ENCODE data around the gene ASB18.

ASB18 gene

GRCh38 chr2:236162031-236162845 lies 102.0 kb downstream of the ASB18 start:
- Histone ChIP-seq H3K4me3 (ENCODE audit: low read depth, low read length) (no peak overlapping the region), H3K27me3 (ENCODE audit: insufficient read depth, low read length) (peaks cover 100% of the 10 kb centered on the region), H2AFZ (ENCODE audit: low read length, unreplicated experiment) (no peak overlapping the region), H3K4me1 (ENCODE audit: control insufficient read depth, insufficient read depth, low read length, unreplicated experiment) (peaks cover 5% of the 10 kb centered on the region), H3K79me2 (ENCODE audit: control insufficient read depth, insufficient read depth, low read length, unreplicated experiment) (no peaks in the 10 kb centered on the region), H3K36me3 (ENCODE audit: insufficient read depth, low read length) (no peaks in the 10 kb centered on the region), H3K27ac (ENCODE audit: low read depth, low read length) (no peak overlapping the region)

GRCh38 chr2:236161531-236161930 lies 102.7 kb downstream of the ASB18 start:
- Histone ChIP-seq H3K79me2 (ENCODE audit: control insufficient read depth, insufficient read depth, low read length, unreplicated experiment) (no peaks in the 10 kb centered on the region), H3K4me3 (ENCODE audit: low read depth, low read length) (no peak overlapping the region), H2AFZ (ENCODE audit: low read length, unreplicated experiment) (no peak overlapping the region), H3K27me3 (ENCODE audit: insufficient read depth, low read length) (peaks cover 100% of the 10 kb centered on the region), H3K36me3 (ENCODE audit: insufficient read depth, low read length) (no peaks in the 10 kb centered on the region), H3K27ac (ENCODE audit: low read depth, low read length) (no peak overlapping the region), H3K4me1 (ENCODE audit: control insufficient read depth, insufficient read depth, low read length, unreplicated experiment) (peaks cover 5% of the 10 kb centered on the region)

GRCh38 chr2:236161082-236161462 lies 103.1 kb downstream of the ASB18 start:
- peaks cover 5% of the 10 kb centered on the region for H3K4me1 ChIP-seq (ENCODE audit: control insufficient read depth, insufficient read depth, low read length, unreplicated experiment)

GRCh38 chr2:236160366-236161081 lies 103.7 kb downstream of the ASB18 start:
- Histone ChIP-seq H3K27ac (ENCODE audit: low read depth, low read length) (no peak overlapping the region), H2AFZ (ENCODE audit: low read length, unreplicated experiment) (no peak overlapping the region), H3K36me3 (ENCODE audit: insufficient read depth, low read length) (no peaks in the 10 kb centered on the region), H3K27me3 (ENCODE audit: insufficient read depth, low read length) (peaks cover 92% of the 10 kb centered on the region), H3K4me3 (ENCODE audit: low read depth, low read length) (no peak overlapping the region), H3K79me2 (ENCODE audit: control insufficient read depth, insufficient read depth, low read length, unreplicated experiment) (no peaks in the 10 kb centered on the region), H3K4me1 (ENCODE audit: control insufficient read depth, insufficient read depth, low read length, unreplicated experiment) (peaks cover 5% of the 10 kb centered on the region)

More at GRCh38 chr2:236161082-236161462, 103.1 kb downstream of the ASB18 start:
- H2AFZ ChIP-seq (ENCODE audit: low read length, unreplicated experiment): no peak overlapping the region
- H3K79me2 ChIP-seq (ENCODE audit: control insufficient read depth, insufficient read depth, low read length, unreplicated experiment): no peaks in the 10 kb centered on the region
- H3K4me3 ChIP-seq (ENCODE audit: low read depth, low read length): no peak overlapping the region
- no peaks in the 10 kb centered on the region for H3K36me3 ChIP-seq (ENCODE audit: insufficient read depth, low read length)
- peaks cover 96% of the 10 kb centered on the region for H3K27me3 ChIP-seq (ENCODE audit: insufficient read depth, low read length)
- H3K27ac ChIP-seq (ENCODE audit: low read depth, low read length): no peak overlapping the region

GRCh38 chr2:236159778-236160170 lies 104.4 kb downstream of the ASB18 start:
- peaks cover 92% of the 10 kb centered on the region for H3K27me3 ChIP-seq (ENCODE audit: insufficient read depth, low read length)
- no peaks in the 10 kb centered on the region for H3K79me2 ChIP-seq (ENCODE audit: control insufficient read depth, insufficient read depth, low read length, unreplicated experiment)
- no peak overlapping the region for H3K4me3 ChIP-seq (ENCODE audit: low read depth, low read length)
- H3K36me3 ChIP-seq (ENCODE audit: insufficient read depth, low read length): no peaks in the 10 kb centered on the region
- no peak overlapping the region for H3K27ac ChIP-seq (ENCODE audit: low read depth, low read length)
- no peak overlapping the region for H2AFZ ChIP-seq (ENCODE audit: low read length, unreplicated experiment)
- H3K4me1 ChIP-seq (ENCODE audit: control insufficient read depth, insufficient read depth, low read length, unreplicated experiment): peaks cover 5% of the 10 kb centered on the region

- H3K4me1 ChIP-seq (ENCODE audit: control insufficient read depth, insufficient read depth, low read length, unreplicated experiment): peaks cover under 1% of the 10 kb centered on the region
- H3K27me3 ChIP-seq (ENCODE audit: insufficient read depth, low read length): peaks cover 92% of the 10 kb centered on the region
- H3K4me3 ChIP-seq (ENCODE audit: low read depth, low read length): no peak overlapping the region
- no peak overlapping the region for H3K27ac ChIP-seq (ENCODE audit: low read depth, low read length)
- no peaks in the 10 kb centered on the region for H3K79me2 ChIP-seq (ENCODE audit: control insufficient read depth, insufficient read depth, low read length, unreplicated experiment)
- H2AFZ ChIP-seq (ENCODE audit: low read length, unreplicated experiment): no peak overlapping the region
- no peaks in the 10 kb centered on the region for H3K36me3 ChIP-seq (ENCODE audit: insufficient read depth, low read length)
These were observed 105.0 kb downstream of the ASB18 start for GRCh38 chr2:236158969-236159777.

GRCh38 chr2:236157815-236158498 lies 106.2 kb downstream of the ASB18 start:
- Histone ChIP-seq H3K27me3 (ENCODE audit: insufficient read depth, low read length) (peaks cover 82% of the 10 kb centered on the region), H2AFZ (ENCODE audit: low read length, unreplicated experiment) (no peak overlapping the region), H3K79me2 (ENCODE audit: control insufficient read depth, insufficient read depth, low read length, unreplicated experiment) (no peaks in the 10 kb centered on the region), H3K36me3 (ENCODE audit: insufficient read depth, low read length) (no peaks in the 10 kb centered on the region), H3K4me1 (ENCODE audit: control insufficient read depth, insufficient read depth, low read length, unreplicated experiment) (no peaks in the 10 kb centered on the region), H3K4me3 (ENCODE audit: low read depth, low read length) (no peak overlapping the region), H3K27ac (ENCODE audit: low read depth, low read length) (no peak overlapping the region)

GRCh38 chr2:236157366-236157765 lies 106.8 kb downstream of the ASB18 start:
- Histone ChIP-seq H2AFZ (ENCODE audit: low read length, unreplicated experiment) (no peak overlapping the region), H3K27ac (ENCODE audit: low read depth, low read length) (no peak overlapping the region), H3K27me3 (ENCODE audit: insufficient read depth, low read length) (peaks cover 76% of the 10 kb centered on the region)

GRCh38 chr2:236156860-236157194 lies 107.4 kb downstream of the ASB18 start:
- Histone ChIP-seq H2AFZ (ENCODE audit: low read length, unreplicated experiment) (no peak overlapping the region), H3K4me3 (ENCODE audit: low read depth, low read length) (no peak overlapping the region), H3K36me3 (ENCODE audit: insufficient read depth, low read length) (no peaks in the 10 kb centered on the region), H3K27ac (ENCODE audit: low read depth, low read length) (no peak overlapping the region), H3K27me3 (ENCODE audit: insufficient read depth, low read length) (peaks cover 70% of the 10 kb centered on the region), H3K4me1 (ENCODE audit: control insufficient read depth, insufficient read depth, low read length, unreplicated experiment) (no peaks in the 10 kb centered on the region), H3K79me2 (ENCODE audit: control insufficient read depth, insufficient read depth, low read length, unreplicated experiment) (no peaks in the 10 kb centered on the region)

More at GRCh38 chr2:236157366-236157765, 106.8 kb downstream of the ASB18 start:
- Histone ChIP-seq H3K4me3 (ENCODE audit: low read depth, low read length) (no peak overlapping the region), H3K36me3 (ENCODE audit: insufficient read depth, low read length) (no peaks in the 10 kb centered on the region), H3K4me1 (ENCODE audit: control insufficient read depth, insufficient read depth, low read length, unreplicated experiment) (no peaks in the 10 kb centered on the region), H3K79me2 (ENCODE audit: control insufficient read depth, insufficient read depth, low read length, unreplicated experiment) (no peaks in the 10 kb centered on the region)
